HG03432 (cell line): ENCODE measurements around the gene SH3RF3.

Source experiments
- ATAC-seq: cut with Tn5 transposase; IDR thresholded peaks from one replicate; pipeline ENCODE4 v1.9.1; 2021; ENCODE audit warnings: mild to moderate bottlenecking, moderate library complexity; ENCODE audit not compliant: unreplicated experiment

Gene SH3RF3

DNA sequence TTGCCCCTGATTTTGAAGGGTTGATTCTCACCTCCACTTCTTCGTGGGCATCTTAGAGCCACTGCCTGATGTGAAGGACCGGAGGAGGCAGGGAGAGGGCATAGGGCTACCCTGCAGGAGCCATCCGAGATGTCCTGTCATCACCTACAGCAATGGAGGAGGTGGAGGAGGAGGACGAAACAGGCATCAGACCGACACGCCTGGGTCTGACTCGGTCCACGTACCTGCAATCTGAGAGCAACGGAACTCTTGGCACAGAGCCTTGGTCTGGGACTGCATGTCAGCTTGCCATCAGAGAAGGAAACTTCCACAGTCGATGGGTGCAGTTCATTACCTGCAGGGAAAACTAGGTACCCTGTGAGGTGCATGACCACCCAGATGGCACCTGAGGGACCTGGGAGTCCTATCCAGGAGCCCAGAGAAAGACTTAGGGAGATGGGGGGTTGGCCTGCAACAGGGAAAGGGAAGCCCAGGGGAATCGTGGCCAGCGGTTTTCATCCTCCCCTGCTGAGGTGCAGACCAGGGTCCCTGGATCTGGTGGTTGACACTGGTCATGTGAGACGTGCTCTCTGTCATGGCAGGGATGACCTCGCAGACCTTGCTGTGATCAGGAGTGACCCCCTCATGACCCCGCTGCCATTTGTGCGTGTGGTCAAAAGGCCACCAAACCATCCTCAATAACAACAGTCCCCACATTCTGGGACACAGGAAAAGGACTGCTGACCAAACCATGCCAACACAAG lies 293.9 kb downstream of the SH3RF3 start:
- no peak for ATAC-seq

DNA sequence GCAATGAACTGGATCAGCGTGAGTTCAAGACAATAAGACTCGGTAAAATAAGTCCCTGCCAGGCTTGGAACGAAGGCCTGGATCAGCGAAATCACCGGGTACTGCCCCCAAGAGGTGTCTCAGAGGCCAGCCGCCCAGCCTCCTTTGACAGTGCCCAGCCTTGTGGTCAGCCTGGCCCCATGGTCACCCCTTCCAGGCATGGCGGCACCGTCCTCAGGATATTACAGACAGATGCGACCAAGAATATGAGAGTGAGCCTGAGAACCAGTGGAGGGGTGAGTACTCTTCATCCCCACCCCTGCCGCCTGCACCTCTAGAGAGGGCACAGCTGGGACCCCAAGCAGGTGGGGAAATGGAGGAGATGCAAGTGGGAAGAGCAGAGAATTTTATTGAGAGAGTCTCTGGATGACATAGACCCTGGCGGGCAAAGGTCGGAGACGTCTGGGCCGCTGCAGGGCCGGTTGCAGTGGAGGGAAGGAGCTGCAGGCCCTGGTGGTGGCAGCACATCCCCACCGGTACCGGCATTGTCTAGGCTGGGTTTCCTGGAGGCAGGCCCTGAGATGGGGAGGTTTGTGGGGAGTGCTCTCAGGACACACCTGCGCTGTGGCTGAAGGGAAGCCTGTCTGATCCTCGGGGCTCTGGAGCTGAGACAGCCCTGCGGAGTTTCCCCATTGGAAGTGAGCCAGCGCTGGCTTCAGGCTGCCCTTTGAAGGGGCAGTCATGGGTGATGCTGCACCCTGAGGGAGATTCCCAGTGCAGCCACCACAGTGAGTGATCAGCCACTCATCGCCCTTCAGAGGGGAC lies 294.8 kb downstream of the SH3RF3 start:
- no peak for ATAC-seq

GRCh38 chr2:109425411-109425810 lies 296.4 kb downstream of the SH3RF3 start:
- ATAC-seq = no peak

DNA sequence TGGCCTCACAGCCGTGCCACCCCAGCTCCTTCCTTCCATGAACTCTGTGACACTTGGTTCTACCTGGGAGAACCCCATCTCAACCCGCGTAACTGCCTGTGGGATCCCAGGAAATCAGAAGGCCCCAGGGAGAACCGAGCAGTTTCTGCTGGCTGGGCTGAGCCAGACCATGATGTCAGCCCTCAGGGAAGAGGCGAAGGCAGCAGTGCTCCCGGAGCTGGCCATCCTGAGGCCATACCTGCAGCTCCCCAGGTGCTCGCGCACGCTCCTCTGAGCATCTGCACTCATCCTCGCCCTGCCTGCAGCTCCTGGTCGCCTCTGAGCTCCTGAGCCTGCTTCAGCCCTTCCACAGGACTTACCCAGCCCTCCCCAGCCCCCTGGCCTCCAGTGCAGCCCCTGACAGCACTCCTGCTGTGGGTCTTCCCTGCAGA lies 298.7 kb downstream of the SH3RF3 start:
- ATAC-seq = no peak

- ATAC-seq = no peak
Observed at GRCh38 chr2:109428281-109428680, 299.3 kb downstream of the SH3RF3 start.

DNA sequence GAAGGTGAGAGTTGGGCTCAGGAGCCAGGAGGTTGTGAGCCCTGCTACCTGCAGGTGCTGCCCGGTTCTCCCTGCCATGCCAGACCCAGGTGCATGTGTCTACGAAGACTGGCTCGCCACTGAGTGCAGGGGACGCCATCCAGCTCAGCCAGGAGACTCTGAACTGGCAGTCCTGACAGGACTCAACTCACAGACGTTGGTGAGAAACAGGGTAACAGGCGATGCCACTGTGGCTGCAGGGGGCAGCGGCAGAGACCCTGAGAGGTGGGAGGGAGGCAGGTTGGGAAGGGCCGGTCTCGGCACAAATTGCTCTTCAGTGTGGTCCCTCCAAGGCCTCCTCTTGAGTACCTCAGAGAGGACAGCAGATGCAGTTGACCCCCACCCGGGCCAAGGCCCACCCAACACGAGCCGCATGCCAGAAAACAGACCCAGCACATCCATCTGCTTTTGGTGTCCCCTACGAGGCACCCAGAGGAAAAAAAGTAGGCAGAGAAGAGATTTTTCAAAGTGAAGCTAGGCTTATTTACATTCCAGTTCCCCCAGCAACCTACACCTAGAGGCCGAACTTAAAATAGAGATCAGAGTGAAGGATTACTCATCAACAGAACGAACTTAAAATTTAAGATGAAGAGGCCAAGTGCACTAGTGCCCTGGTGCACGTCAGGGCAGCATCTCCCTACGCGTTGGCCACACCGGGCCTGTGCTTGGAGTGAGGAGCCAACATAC lies 300.0 kb downstream of the SH3RF3 start:
- no peak for ATAC-seq

- ATAC-seq = no peak
Observed at GRCh38 chr2:109429567-109430328, 300.7 kb downstream of the SH3RF3 start.

DNA sequence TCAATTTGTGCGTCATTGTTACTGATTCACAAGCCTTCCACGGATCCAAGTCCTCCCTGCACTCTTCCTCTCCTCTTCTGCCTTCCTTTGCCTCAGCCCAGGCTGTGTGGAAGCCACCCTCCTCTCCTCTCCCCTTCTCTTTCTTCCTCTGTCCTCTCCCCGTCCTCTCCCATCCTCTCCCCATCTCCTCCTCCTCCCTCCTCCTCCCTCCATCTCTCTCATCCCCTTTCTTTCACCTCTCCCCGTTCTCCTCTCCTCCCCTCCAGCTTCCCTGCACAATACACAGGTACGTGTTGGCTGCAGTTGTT lies 301.3 kb downstream of the SH3RF3 start:
- ATAC-seq = no peak

GRCh38 chr2:109432421-109432820 lies 303.4 kb downstream of the SH3RF3 start:
- ATAC-seq = no peak

DNA sequence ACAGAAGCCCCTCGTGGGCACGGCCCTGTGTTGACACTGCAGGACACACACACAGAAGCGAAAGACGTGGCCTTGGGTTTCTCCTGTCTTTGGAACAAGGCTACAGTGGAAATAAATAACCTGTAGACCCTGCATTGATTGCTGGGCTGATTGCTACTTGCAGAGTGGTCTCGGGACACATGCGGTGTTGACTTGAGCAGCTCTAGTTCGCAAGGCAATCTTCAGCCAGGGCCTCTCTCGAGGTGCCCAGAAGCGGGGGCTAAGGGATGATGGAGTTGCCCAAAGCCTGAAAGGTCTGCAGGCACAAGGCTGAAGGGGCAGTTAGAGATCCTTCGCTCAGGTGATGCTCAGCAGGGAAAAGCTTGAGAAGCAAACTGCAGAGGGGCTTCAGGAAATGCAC lies 304.5 kb downstream of the SH3RF3 start:
- no peak for ATAC-seq

GRCh38 chr2:109433926-109434325 lies 304.9 kb downstream of the SH3RF3 start:
- no peak for ATAC-seq

DNA sequence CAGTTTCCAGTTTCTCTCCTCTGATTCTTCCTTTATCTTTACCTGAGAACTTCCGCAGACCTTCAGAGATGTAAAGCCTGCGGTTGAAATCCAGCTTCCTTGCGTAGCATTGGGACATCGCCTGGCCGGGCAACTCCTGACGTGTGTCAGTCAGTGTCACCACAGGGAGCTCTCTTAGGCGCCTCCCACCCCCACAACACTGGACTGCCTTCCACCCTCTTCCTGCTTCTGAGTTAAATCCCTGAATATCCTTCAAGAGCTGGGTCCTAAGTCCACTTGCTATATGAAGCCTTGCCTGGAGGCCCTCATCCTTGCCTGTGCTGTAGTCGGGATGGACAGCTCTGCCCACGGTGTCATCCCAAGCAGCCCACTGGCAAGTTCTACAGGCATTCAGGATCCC lies 305.3 kb downstream of the SH3RF3 start:
- no peak for ATAC-seq

DNA sequence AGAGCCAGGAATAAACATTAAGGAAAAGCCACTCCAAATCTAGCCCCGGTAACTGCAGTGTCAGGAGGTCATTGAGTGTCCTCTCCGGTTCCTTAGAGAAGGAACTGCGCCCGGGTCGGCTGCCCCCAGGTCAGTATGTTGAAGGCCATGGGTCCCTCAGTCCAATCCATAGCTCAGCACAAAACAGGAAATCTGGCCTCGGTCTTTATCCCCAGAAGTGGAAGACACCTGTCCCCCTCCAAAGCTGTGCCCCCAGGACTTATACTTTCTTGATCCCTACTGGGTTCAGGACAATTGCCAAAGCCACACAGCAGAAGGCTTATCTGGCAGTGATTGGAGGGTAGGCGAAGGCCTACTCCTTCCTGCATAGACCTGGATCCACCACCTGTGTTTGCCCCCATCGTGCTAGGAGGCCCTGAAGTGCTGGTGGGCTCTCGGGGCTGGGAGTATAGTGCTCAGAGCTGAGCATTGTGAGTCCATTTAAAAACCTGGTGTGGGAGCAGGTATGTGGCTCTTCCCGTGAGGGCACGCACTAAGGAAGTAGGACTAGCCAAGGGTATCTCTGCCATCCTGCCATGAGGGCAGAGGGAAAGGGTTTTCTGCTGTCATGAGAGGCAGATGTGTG lies 306.2 kb downstream of the SH3RF3 start:
- ATAC-seq = no peak

- ATAC-seq = no peak
Observed at GRCh38 chr2:109435901-109436598, 307.0 kb downstream of the SH3RF3 start.

GRCh38 chr2:109436610-109437225 lies 307.7 kb downstream of the SH3RF3 start:
- no peak for ATAC-seq

DNA sequence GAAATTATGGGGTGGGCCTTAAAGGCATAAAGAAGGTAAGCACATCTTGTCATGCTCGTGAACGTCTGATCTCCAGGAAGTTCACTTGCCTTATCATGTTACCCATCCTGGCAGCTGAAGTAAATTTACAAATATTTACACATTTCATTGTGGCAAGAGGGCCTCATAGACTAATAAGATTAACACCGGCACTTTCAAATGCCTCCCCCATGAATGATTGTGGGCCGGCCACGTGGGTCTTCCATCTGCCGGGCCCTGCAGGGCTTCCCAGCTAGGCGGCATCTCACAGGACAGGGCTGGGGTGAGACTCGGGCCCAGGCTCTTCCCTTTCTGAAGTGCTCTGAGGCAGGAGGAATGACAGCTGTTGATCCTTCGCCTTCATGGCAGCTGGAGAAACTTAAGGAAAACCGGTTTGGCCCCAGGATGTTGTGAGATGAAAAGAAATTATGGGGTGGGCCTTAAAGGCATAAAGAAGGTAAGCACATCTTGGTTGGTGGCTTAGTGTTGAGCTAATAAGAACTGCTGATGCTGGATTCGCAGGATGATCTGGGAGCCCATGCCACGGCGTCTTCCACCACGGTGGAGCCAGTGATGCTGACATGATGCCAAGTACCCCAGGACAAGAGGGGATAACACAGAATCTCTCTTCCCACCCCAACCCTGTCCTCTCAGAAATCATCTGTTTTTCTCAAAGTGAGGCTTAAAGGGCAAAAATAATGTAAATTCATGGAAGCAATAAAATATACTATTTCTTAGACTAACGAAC lies 308.5 kb downstream of the SH3RF3 start:
- no peak for ATAC-seq

DNA sequence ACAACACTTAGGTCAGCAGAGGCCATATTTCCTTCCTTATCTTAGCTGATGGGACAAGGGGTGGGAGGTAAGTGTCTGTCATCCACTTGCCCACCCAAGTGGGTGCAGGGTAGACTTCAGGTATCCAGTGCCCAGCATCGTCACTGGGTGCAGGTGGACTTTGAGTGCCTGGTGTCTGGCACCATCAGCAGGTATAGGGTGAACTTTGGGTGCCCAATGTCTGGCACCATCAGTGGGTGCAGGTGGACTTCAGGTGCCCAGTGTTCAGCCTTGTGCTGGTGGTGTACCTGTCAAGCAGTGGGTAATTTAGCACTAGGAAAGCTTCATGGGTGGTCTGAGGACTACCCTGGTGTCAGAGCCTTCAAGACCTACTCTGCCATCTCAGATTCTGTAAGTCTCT lies 309.1 kb downstream of the SH3RF3 start:
- no peak for ATAC-seq

GRCh38 chr2:109438773-109439389 lies 309.9 kb downstream of the SH3RF3 start:
- ATAC-seq = no peak
